NCI-H510A treated with DMSO at 0.1 percent for 48 hours (cell line): Measurements from ENCODE around the gene SLC25A34.

Experiments
- DNase-seq: peaks from one replicate; lab custom pipeline; 2025; lab: John Stamatoyannopoulos, UW

SLC25A34 gene

GRCh38 chr1:15714406-15715136 lies 21.5 kb upstream of the SLC25A34 start:
- DNase-seq, result no peak

- no peak for DNase-seq
Observed at GRCh38 chr1:15717418-15718125, 18.5 kb upstream of the SLC25A34 start.

- DNase-seq, result no peak
Observed at GRCh38 chr1:15718199-15718601, 17.9 kb upstream of the SLC25A34 start.

GRCh38 chr1:15719381-15720120 lies 16.5 kb upstream of the SLC25A34 start:
- DNase-seq, result no peak

GRCh38 chr1:15720861-15721260 lies 15.2 kb upstream of the SLC25A34 start:
- no peak for DNase-seq

- no peak for DNase-seq
Observed at GRCh38 chr1:15722411-15722810, 13.6 kb upstream of the SLC25A34 start.

GRCh38 chr1:15722836-15723532 lies 13.1 kb upstream of the SLC25A34 start:
- no peak for DNase-seq

- DNase-seq, result no peak
Observed at GRCh38 chr1:15723631-15724246, 12.3 kb upstream of the SLC25A34 start.

GRCh38 chr1:15724949-15725880 lies 10.8 kb upstream of the SLC25A34 start:
- DNase-seq, result no peak

- no peak for DNase-seq
Observed at GRCh38 chr1:15726508-15726907, 9.6 kb upstream of the SLC25A34 start.

GRCh38 chr1:15727021-15727420 lies 9.0 kb upstream of the SLC25A34 start:
- DNase-seq, result no peak

GRCh38 chr1:15727424-15727823 lies 8.6 kb upstream of the SLC25A34 start:
- DNase-seq, result no peak

- DNase-seq, result no peak
Observed at GRCh38 chr1:15727866-15728534, 8.1 kb upstream of the SLC25A34 start.

GRCh38 chr1:15728937-15729657 lies 7.0 kb upstream of the SLC25A34 start:
- DNase-seq, result no peak

- no peak for DNase-seq
Observed at GRCh38 chr1:15730423-15730822, 5.6 kb upstream of the SLC25A34 start.

GRCh38 chr1:15730936-15731335 lies 5.1 kb upstream of the SLC25A34 start:
- DNase-seq, result no peak

GRCh38 chr1:15731735-15732685 lies 4.0 kb upstream of the SLC25A34 start:
- no peak for DNase-seq

GRCh38 chr1:15732686-15733081 lies 3.4 kb upstream of the SLC25A34 start:
- DNase-seq, result no peak
